MG63 (cell line): ENCODE data around the gene SCNN1A. TPM values are rescaled to one million over a fixed set of nuclear protein-coding genes. Genes with fewer than 3 reads are reported as not detected.

ENCODE experiments used
- DNase-seq: peaks from one replicate; pipeline ENCODE4 v3.0.0-alpha.2; 2020
- H3K27me3 ChIP-seq: fragments of 250-450 bp; sonication (Bioruptor Pico); 2 replicates; pipeline ENCODE4 v1.5.1; 2020; ENCODE audit warnings: mild to moderate bottlenecking, moderate library complexity
- H3K36me3 ChIP-seq: fragments of 250-450 bp; sonication (Bioruptor Pico); 2 replicates; pipeline ENCODE4 v1.5.1; 2020; ENCODE audit warnings: mild to moderate bottlenecking, moderate library complexity
- H3K4me3 ChIP-seq: fragments of 250-450 bp; sonication (Bioruptor Pico); 2 replicates; pipeline ENCODE4 v1.5.1; 2020; ENCODE audit warnings: mild to moderate bottlenecking, moderate library complexity
- H3K9me3 ChIP-seq: fragments of 250-450 bp; sonication (Bioruptor Pico); 2 replicates; pipeline ENCODE4 v1.5.1; 2020; ENCODE audit warnings: mild to moderate bottlenecking, moderate library complexity
- total RNA-seq: library from RNA; depleted of rRNA; stranded (reverse); fragments of >200 nt; shearing (Covaris generic); gene quantifications from 2 replicates; pipeline ENCODE4 v1.2.3, GENCODE V29; 2014; ENCODE audit warnings: low replicate concordance

The SCNN1A gene
- total RNA-seq, 1 experiment from 2014 or later = 0.66 TPM

DNA sequence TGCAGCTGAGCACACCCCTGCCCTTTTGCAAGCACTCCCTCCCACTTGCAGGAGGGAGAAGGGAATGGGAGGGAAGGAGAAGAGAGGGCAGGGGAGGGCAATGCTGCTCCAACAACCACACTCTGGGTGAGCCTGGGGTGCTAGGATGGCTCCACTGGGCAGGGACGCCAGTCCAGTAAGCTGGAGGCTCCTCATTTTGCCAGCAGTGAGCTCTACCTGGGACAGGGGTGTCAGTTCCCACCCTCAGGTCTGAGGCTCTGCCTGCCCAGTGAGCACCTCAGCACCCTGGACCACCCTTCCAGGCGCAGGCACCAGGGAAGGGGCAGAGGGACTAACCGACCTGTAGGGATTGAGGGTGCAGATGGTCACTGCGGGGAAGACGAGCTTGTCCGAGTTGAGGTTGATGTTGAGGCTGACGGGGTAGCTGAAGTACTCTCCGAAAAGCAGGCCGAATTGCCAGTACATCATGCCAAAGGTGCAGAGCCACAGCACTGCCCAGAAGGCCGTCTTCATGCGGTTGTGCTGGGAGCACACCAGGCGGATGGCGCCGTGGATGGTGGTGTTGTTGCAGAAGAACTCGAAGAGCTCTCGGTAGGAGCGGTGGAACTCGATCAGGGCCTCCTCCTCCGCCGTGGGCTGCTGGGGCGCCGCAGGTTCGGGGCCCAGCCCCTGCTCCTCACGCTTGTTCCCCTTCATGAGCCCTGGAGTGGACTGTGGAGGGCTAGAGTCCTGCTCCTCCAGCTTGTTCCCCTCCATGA, 1.2 kb downstream of the SCNN1A start:
- no peak for DNase-seq
- H3K36me3 ChIP-seq = no peaks in the 10 kb centered on the region
- H3K9me3 ChIP-seq = no peaks in the 10 kb centered on the region
- H3K27me3 ChIP-seq = no peaks in the 10 kb centered on the region
- H3K4me3 ChIP-seq = no peak overlapping the region

DNA sequence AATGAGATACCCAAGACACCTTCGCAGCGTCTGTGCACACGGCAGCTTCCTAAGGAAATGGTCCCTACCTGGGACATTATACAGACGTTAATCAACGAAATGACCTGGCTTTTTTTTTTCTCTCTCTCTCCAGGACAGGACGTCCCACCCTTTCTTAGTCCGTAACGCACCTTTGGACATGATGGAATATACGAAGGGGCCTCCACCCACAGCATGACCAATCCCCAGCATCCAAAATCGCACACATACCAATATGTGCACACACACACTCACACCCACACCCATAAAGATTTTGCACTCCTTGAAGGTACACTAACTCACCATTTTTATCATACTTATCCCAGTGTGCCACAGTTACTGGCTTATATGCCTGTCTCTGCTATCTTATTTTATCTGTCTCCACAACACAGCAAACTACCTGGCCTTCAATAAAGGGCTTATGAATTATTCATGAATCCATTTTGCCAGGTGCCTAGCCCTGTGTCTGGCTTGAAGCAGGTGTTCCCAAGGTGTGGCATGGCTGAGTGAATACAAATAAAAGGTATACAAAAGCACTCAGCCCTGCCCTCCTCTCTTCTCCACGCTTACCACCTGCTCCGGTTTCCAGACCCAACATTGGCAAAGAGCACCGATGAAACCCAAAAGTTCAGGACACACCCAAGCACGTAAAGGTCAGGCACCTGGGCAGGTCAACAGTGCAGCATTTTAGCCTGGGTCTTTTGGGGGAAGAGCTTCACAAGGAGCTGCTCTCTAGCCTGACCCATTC, 2.2 kb downstream of the SCNN1A start:
- no peak overlapping the region for H3K4me3 ChIP-seq
- H3K27me3 ChIP-seq = no peaks in the 10 kb centered on the region
- DNase-seq = no peak
- H3K36me3 ChIP-seq = no peaks in the 10 kb centered on the region
- no peaks in the 10 kb centered on the region for H3K9me3 ChIP-seq

DNA sequence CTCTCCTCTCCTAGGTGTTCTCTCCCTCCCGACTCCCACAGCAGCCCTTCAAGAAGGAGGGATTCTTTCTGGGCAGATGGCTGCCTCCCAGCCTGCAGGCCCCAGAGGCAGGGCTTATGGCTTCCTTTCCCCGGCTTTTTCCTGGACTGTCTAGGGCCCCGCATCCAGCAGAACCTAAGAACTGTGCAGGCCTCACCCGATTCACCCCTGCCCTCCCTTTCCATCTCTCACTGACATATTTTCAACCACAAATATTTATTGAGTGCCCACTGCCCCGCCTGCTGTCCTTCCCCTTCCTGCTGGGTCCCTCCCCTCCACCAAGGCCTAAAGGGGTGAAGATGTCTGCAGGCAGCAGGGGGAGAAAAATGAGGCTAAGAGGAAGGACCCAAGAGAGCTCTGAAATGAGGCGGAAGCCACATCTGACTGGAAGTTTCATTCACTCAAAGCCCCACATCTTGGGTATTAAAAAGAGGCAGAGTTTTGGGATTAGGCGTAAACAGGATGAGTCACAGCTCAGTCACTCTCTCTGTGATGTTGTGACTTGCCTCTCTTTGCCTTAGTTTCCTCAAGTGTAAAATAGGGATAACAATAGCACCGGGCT, 2.9 kb downstream of the SCNN1A start:
- H3K9me3 ChIP-seq = no peaks in the 10 kb centered on the region
- no peaks in the 10 kb centered on the region for H3K36me3 ChIP-seq
- peak; percentile 83 for DNase-seq
- H3K4me3 ChIP-seq = no peak overlapping the region
- no peaks in the 10 kb centered on the region for H3K27me3 ChIP-seq

DNA sequence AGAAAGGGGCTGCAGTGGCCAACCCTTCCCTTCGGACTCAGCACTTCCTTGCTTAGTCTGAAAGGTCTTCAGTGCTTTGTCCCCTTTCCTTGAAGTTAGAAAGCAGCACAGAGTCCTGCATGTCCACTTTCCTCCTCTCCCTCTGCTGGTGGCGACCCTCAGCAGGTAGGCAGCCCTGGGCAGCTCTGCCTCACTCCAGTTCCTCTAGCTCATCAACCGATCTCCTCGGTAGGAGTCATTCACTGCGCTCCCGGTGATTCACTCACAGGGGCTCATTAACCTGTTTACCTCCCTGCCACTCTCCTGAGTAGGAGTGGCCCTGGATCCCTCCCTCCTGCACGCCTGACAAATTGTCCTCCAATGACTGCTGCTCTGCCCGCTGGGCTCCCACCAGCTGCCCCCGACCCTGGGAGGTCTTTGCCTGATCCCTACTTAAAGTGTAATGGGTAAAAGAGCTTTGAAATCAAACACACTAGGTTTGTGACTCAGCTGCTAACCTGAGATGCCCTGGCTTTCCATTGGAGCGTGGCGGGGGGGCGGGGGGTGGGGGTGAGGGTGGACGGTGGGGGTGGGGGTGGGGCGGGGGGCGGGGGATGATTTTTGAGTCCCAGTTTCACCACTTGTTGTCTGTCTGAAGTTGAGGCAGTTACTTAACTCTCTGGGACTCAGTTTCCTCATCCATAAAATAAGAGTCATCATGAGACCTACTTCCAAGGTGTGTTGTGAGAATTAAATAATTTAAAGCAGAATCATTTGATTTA, 4.2 kb downstream of the SCNN1A start:
- H3K4me3 ChIP-seq = no peak overlapping the region
- H3K27me3 ChIP-seq = no peaks in the 10 kb centered on the region
- no peaks in the 10 kb centered on the region for H3K9me3 ChIP-seq
- H3K36me3 ChIP-seq = no peaks in the 10 kb centered on the region
- peak; percentile 49 for DNase-seq

DNA sequence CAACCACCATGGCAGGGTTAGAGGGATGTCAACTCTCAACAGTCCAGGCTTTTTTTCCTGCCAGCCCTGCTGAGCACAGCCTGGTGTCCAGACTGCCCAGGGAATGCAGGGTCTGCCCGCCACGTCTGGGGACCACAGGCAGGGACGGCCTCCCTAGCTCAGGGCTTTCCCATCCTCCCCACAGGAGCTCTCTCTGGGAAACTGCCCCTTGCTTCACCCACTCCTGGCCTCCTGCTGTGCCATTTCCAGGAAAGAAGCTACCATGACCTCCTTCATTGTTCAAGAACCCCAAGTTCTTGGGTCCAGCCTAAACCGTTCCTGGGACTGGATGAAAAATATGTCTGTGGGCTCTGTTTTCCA, 4.8 kb downstream of the SCNN1A start:
- no peak for DNase-seq
- H3K36me3 ChIP-seq = no peaks in the 10 kb centered on the region
- H3K9me3 ChIP-seq = no peaks in the 10 kb centered on the region
- H3K4me3 ChIP-seq = no peak overlapping the region
- H3K27me3 ChIP-seq = no peaks in the 10 kb centered on the region

DNA sequence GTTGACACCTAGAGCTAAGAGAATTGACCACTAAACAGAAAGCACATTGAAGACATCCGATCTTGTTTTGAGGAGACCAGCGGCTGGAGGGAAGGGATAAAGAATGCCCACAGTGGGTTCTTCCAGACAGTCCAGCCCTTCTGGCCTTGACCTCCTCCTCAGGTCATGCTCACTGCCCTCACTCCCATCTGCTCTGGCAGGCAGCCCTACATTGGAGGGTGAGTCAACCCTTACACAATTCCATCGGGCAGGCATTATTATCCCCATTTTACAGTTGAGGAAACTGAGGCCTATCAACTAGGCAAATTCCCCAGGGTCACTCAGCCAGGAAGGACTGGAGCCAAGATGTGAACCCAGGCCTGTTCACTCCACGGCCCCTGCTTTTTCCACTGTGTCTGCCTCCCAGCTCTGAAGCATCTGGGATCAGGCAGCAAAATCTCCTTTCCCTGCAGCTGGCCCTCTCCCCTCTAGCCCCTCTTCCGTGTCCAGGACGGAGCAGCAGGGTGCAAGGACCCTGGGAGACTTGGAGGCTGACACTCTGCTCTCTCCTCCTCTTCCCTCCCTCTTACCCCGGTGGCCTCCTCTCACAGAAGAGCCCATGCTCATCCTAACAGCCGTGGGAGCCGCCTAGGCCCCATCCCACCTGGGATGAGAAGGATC, 5.3 kb downstream of the SCNN1A start:
- DNase-seq = peak; percentile 62
- H3K36me3 ChIP-seq = no peaks in the 10 kb centered on the region
- no peaks in the 10 kb centered on the region for H3K9me3 ChIP-seq
- H3K4me3 ChIP-seq = no peak overlapping the region
- no peaks in the 10 kb centered on the region for H3K27me3 ChIP-seq

DNA sequence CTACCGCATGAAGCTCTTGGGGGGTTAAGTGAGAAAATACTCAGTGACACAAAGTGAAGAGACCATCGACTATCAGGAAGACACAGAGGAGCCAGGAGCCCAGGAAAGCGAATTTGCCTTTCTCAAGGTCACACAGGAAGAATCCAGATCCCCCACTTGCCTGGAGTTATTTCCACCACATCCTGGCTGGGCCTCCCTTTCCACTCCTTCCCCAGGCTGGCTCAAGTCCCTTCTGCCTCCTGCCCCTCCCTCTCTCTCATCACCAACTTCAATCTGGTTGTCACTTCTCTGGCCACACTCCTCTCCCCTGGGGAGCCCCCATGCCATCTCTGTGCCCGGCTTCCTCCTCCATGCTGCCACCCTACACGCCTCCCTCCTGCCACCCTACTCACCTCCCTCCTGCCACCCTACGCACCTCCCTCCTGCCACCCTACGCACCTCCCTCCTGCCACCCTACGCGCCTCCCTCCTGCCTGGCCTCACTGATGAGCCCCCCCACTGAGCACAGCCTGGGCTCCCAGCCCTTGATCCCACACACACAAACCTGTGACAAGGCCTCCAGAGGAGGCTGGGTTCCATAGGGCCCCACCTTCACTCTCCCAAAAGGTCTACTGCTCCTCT, 6.3 kb downstream of the SCNN1A start:
- H3K4me3 ChIP-seq = no peak overlapping the region
- no peaks in the 10 kb centered on the region for H3K36me3 ChIP-seq
- H3K27me3 ChIP-seq = no peaks in the 10 kb centered on the region
- no peaks in the 10 kb centered on the region for H3K9me3 ChIP-seq
- DNase-seq = no peak

DNA sequence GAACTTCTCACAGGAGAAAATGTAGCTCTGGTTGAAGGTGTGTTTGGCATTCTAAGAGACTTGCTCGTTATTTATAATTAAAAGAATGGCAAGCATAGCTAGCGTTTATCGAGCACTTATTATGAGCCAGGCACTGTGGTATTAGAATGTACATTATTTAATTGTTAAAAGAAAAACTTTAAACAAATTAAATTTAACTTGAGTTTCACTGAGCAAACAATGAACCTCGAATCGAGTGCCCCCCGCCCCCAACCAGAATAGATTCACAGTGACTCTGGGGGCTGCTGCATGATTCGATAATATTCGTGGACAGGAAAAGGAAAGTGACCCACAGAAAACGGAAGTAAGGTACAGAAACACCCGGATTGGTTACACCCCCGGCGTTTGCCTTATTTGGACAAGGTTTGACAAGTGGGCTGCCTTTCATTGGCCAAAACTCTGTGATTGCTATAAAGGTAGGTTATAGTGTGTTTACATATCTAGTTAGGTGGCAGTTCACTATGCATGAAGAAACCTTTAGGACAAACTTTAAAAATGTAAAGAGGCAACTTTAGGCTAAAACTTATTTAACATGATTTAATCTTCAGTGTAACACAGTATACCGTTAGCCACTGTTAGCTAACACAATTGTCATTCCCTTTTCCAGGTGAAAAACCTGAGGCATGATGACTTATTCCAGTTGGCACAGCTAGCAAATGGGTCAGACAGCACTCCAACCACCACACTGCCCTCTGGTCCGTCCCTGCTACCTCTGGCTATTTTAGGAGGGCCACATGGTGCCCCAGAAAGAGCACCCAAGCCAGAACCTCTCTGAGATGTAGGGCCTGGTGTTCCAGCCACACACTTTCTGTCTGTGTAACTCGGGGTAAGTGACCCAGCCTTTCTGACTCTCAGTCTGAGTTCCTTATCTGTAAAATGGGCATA, 7.1 kb downstream of the SCNN1A start:
- Histone ChIP-seq H3K4me3 (no peak overlapping the region), H3K36me3 (no peaks in the 10 kb centered on the region), H3K27me3 (no peaks in the 10 kb centered on the region), H3K9me3 (no peaks in the 10 kb centered on the region)
- no peak for DNase-seq

DNA sequence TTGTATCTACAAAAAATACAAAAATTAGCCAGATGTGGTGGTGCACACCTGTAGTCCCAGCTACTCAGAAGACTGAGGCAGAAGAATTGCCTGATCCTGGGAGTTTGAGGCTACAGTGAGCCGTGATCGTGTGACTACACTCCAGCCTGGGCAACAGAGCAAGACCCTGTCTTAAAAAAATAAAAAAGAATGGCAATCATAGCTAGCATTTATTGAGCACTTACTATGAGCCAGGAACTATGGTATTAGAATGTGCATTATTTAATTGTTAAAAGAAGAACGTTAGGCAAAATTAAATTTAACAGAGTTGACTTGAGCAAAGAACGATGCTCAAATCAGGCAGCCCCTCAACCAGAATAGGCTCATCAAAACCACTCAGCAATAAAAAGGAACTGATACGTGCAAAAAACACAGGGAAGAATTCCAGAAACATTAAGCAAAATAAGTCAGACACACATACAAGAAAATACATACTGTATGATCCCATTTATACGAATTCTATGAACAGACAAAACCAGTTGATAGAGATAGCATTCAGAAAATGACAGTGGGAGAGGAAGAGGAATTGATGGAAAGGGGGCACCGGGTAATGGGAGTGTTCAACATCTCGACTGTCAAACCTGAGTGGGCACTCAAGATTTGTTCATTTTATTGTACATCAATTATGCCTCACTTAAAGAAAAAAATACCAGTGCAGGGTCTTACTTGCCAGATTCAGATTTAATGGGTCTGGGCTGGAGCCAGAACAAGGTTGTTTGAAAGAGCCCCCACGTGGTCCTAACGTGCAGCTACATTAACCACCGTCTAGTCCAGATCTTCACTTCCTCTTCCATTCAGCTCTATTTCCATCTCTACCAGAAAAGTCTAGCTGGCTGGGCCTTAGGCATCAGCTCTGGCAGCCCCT, 8.0 kb downstream of the SCNN1A start:
- DNase-seq = no peak
- no peaks in the 10 kb centered on the region for H3K36me3 ChIP-seq
- H3K27me3 ChIP-seq = no peaks in the 10 kb centered on the region
- no peak overlapping the region for H3K4me3 ChIP-seq
- H3K9me3 ChIP-seq = no peaks in the 10 kb centered on the region

DNA sequence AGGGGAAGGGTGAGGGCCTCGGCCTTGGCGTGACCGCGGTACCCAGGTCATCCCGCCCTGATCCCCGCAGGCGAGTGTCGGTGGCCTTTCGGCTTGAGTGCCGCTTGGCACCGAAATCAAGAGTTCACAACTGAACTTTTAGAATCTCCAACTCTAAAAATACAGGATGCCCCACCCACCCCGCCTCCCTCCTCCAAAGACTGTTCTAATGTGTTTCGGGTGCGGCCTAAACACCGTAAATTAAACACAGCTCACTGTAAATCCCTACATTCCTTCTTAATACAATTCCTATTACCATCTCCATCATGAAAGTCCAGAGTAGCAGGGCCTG, 11.4 kb downstream of the SCNN1A start:
- Histone ChIP-seq H3K27me3 (no peaks in the 10 kb centered on the region), H3K9me3 (no peaks in the 10 kb centered on the region), H3K36me3 (no peaks in the 10 kb centered on the region), H3K4me3 (no peak overlapping the region)
- no peak for DNase-seq

DNA sequence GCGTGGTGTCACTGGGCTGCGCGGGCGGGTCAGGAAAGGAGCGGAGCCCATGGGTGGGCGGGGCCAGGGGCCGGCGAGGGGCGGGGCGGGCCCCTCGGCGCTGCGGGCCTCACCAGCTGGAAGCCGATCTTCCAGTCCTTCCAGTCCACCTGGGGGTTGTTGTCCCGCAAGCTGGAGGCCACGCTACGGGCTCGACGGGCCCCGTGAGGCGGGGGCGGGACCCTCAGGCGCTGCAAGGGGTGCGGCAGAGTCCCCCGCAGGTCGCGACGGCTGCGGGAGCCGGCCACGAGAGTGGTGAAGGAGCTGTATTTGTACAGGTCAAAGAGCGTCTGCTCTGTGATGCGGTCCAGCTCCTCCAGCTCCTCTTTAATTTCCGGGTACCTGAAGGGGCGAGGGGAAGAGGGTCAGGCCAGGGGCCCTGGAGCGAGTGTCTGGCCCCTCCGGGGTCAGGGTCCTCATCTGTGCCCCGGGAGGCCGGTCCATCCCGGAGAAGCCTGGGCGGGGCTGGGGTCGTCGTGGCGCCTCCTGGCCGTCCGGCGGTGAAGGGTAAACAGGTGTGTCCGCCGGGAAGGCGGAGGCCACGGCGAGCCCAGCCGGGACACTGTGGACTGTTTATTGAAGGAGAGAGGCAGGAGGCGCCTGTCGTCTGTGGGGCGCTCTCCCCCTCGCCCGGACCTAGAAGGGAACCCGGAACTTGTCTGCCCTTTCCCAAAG, 11.9 kb downstream of the SCNN1A start:
- no peak overlapping the region for H3K4me3 ChIP-seq
- H3K27me3 ChIP-seq = no peaks in the 10 kb centered on the region
- DNase-seq = peak; percentile 52
- no peaks in the 10 kb centered on the region for H3K36me3 ChIP-seq
- no peaks in the 10 kb centered on the region for H3K9me3 ChIP-seq

DNA sequence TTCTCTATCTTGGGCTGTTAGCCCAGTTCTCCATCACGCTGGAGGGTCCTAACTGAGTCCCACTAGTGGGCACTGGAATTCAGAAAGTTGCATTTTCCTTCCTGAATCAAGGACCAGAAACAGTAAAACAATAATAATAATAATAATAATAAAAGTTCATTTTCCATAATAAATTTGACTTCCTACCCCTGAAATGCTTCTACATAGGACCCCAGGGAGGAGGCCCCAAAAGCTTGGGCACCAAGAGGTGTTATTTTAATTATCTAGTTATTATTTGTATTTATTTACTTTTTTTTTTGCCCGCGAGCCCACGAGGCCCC, 12.4 kb downstream of the SCNN1A start:
- Histone ChIP-seq H3K4me3 (no peak overlapping the region), H3K27me3 (no peaks in the 10 kb centered on the region), H3K9me3 (no peaks in the 10 kb centered on the region), H3K36me3 (no peaks in the 10 kb centered on the region)
- DNase-seq = no peak

DNA sequence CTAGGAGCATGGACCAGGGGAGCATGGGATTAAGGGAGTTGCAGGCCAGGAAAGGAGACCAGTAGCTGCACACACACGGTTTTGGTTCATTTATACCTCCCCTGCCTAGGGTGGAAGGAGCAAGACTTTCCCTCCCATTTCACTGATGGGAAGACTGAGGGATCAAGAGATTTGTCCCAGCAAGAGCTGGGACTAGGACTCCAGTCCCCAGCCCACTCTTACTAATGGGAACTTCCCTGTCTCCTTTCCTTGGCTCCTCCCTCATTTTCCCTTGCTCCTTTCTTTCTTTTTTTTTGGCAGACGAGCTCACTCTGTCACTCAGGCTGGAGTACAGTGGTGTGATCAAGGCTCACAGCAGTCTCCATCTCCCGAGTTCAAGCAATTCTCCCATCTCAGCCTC, 13.0 kb downstream of the SCNN1A start:
- H3K4me3 ChIP-seq = no peak overlapping the region
- DNase-seq = no peak
- no peaks in the 10 kb centered on the region for H3K36me3 ChIP-seq
- no peaks in the 10 kb centered on the region for H3K9me3 ChIP-seq
- no peaks in the 10 kb centered on the region for H3K27me3 ChIP-seq

DNA sequence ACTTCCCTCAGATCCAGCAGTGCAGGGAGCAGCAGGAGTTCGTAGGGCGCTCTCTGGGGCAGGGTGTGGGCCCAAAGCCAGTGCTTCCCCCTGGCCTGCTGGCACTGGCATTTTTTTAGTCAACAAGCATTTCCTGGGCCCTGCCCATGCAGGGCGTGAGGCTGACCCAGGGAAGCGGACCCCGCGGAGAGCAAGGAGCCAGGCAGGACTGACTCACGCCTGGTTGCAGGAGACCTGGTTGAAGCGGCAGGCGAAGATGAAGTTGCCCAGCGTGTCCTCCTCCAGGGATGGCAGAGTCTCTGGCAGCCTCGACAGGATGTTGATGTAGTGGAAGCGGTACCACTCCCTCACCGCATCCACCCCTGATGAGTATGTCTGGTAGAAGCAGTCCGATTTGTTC, 13.5 kb downstream of the SCNN1A start:
- Histone ChIP-seq H3K36me3 (no peaks in the 10 kb centered on the region), H3K9me3 (no peaks in the 10 kb centered on the region), H3K4me3 (no peak overlapping the region), H3K27me3 (no peaks in the 10 kb centered on the region)
- peak; percentile 97 for DNase-seq
